Ascending aorta (tissue), 2 donors: ENCODE data around the gene CORIN. TPM values are rescaled to one million over a fixed set of nuclear protein-coding genes. Genes with fewer than 3 reads are reported as not detected.

ENCODE experiments used
- DNase-seq, 2 donors: peaks; one replicate each; pipeline ENCODE4 v3.0.0-alpha.2; 2019; ENCODE audit warnings: low spot score in 2 of 2
- H3K27ac ChIP-seq, 2 donors: fragments of 200-600 bp; sonication (generic); one replicate each; pipeline ENCODE4 v1.5.1; 2016 to 2017; ENCODE audit warnings: mild to moderate bottlenecking in 1 of 2
- H3K27me3 ChIP-seq: fragments of 200-600 bp; sonication (generic); one replicate; pipeline ENCODE4 v1.5.1; 2017
- H3K36me3 ChIP-seq, 2 donors: fragments of 200-600 bp; sonication (generic); one replicate each; pipeline ENCODE4 v1.5.1; 2016
- H3K4me1 ChIP-seq, 2 donors: fragments of 200-600 bp; sonication (generic); one replicate each; pipeline ENCODE4 v1.5.1; 2016 to 2017; ENCODE audit warnings: mild to moderate bottlenecking in 1 of 2
- H3K4me3 ChIP-seq, 2 donors: fragments of 200-600 bp; sonication (generic); one replicate each; pipeline ENCODE4 v1.5.1; 2016 to 2017; ENCODE audit warnings: mild to moderate bottlenecking in 1 of 2
- H3K9me3 ChIP-seq, 2 donors: fragments of 200-600 bp; sonication (generic); one replicate each; pipeline ENCODE4 v1.5.1; 2016
- intact Hi-C: fragments of 100-400 bp; cut with DNase I; formaldehyde crosslinking; loops from one replicate; pipeline ENCODE4 v1.15.1; 2023
- total RNA-seq: library from RNA; depleted of rRNA; stranded (reverse); fragments of >200 nt; gene quantifications from one replicate; pipeline ENCODE4 v1.1.0, GENCODE V29; 2016
- TF ChIP-seq, protein P1 (sequence below), 3 experiments: fragments of 200-600 bp in 2 of 3; fragments of 450-650 bp in 1 of 3; sonication (generic) in 2 of 3; IDR thresholded peaks; one replicate each; pipeline ENCODE4 v1.5.1; 2016 to 2019; ENCODE audit warnings: antibody characterized with exemption in 3 of 3, mild to moderate bottlenecking in 1 of 3, moderate library complexity in 1 of 3

Gene CORIN
- not detected for total RNA-seq

GRCh38 chr4:47837908-47838294, at the start of gene CORIN:
TSS of gene CORIN (minus strand) at chr4:47838067. CDS start at chr4:47837949, 118 bp downstream.
- H3K36me3 ChIP-seq = no peaks in the 10 kb centered on the region
- H3K4me3 ChIP-seq = peak within 1 kb of the TSS; percentile 62 to 69
- peaks cover 5 to 11% of the 10 kb centered on the region in 2 donors for H3K4me1 ChIP-seq
- TF ChIP-seq, protein P1, sequence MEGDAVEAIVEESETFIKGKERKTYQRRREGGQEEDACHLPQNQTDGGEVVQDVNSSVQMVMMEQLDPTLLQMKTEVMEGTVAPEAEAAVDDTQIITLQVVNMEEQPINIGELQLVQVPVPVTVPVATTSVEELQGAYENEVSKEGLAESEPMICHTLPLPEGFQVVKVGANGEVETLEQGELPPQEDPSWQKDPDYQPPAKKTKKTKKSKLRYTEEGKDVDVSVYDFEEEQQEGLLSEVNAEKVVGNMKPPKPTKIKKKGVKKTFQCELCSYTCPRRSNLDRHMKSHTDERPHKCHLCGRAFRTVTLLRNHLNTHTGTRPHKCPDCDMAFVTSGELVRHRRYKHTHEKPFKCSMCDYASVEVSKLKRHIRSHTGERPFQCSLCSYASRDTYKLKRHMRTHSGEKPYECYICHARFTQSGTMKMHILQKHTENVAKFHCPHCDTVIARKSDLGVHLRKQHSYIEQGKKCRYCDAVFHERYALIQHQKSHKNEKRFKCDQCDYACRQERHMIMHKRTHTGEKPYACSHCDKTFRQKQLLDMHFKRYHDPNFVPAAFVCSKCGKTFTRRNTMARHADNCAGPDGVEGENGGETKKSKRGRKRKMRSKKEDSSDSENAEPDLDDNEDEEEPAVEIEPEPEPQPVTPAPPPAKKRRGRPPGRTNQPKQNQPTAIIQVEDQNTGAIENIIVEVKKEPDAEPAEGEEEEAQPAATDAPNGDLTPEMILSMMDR (IDR thresholded peaks at IDR 0.05) = no peak
- H3K27ac ChIP-seq = peak within 1 kb of the TSS in 1 of 2 donors; percentile 8
- no peak for DNase-seq
- H3K9me3 ChIP-seq = no peaks in the 10 kb centered on the region
- H3K27me3 ChIP-seq = no peaks in the 10 kb centered on the region
- intact Hi-C loops = loop anchor here (2.0 to 5.0 kb wide), 2 partner anchors 141 to 169 kb away; no protein-coding TSS in a partner anchor

DNA sequence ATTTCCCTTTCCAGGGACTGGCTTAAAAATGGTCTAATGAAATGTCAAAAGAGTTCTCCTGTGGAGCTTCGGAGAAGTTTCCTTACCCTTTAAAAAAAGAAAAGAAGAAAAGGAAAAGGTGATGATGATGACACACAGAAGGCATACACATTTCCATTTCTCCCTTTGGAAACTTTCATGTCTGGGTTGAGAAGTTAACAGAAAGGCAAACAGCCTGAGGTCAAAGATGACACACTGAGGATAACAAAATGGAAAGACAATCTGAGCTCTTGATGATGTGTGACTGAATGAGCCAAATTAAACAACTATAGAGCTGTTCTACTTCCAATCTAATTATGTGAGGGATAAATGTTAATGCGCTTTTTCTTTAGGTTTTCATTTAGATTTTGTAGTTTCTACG, 44.4 kb upstream of the CORIN start:
- Histone ChIP-seq H3K36me3 (peaks cover 36 to 58% of the 10 kb centered on the region in 2 donors), H3K9me3 (no peaks in the 10 kb centered on the region), H3K27me3 (no peaks in the 10 kb centered on the region), H3K27ac (no peak overlapping the region), H3K4me3 (no peak overlapping the region), H3K4me1 (no peaks in the 10 kb centered on the region)
- DNase-seq = no peak
- intact Hi-C loops = no loop called here
- TF ChIP-seq, protein P1 (IDR thresholded peaks at IDR 0.05) = no peak

DNA sequence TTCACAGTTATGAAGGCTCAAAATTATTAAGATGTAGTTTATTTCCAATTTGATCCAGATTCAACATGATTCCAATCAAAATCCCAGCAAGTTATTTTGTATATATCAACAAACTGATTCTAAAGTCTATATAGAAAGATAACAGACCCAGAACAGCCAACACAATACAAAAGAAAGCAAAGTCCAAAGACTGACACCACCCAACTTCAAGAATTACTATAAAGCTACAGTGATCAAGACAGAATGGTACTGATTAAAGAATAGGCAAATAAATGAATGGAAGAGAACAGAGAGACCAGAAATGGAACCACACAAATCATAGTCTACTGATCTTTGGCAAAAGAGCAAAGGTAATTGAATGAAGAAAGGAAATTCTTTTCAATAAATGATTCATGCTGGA, 41.6 kb upstream of the CORIN start:
- H3K36me3 ChIP-seq = peaks cover 32 to 64% of the 10 kb centered on the region in 2 donors
- TF ChIP-seq, protein P1 (IDR thresholded peaks at IDR 0.05) = no peak
- intact Hi-C loops = no loop called here

GRCh38 chr4:47876784-47877546, 39.1 kb upstream of the CORIN start:
- intact Hi-C loops = no loop called here
- TF ChIP-seq, protein P1 (IDR thresholded peaks at IDR 0.05) = no peak
- H3K9me3 ChIP-seq = peaks cover 0 to 4% of the 10 kb centered on the region in 2 donors
- no peak overlapping the region for H3K27ac ChIP-seq
- no peaks in the 10 kb centered on the region for H3K4me1 ChIP-seq
- no peaks in the 10 kb centered on the region for H3K27me3 ChIP-seq
- H3K36me3 ChIP-seq = peaks cover 33 to 65% of the 10 kb centered on the region in 2 donors
- no peak overlapping the region for H3K4me3 ChIP-seq
- no peak for DNase-seq

More for the DNA sequence above, 41.6 kb upstream of the CORIN start:
- Histone ChIP-seq H3K27me3 (no peaks in the 10 kb centered on the region), H3K4me3 (no peak overlapping the region), H3K27ac (no peak overlapping the region), H3K4me1 (no peaks in the 10 kb centered on the region), H3K9me3 (no peaks in the 10 kb centered on the region)
- DNase-seq = no peak

DNA sequence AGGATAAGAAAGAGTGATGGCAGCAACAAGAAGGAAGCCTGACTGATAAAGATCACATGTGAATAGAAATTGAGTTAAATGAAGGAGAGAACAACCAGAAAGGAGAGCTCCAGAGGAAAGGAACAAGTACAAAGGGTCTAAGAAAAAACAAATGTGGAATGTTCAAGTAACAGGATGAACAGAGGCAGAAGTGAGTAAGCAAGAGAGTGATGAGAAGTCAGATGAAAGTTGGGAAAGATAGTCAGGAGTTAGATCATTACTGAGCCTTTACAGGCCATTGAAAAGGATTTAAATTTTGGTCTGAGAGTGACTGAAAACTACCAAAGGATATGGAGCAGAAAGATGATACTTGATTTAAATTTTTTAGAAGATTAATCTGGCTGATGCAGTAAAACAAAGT, 38.4 kb upstream of the CORIN start:
- Histone ChIP-seq H3K36me3 (peaks cover 32 to 69% of the 10 kb centered on the region in 2 donors), H3K27me3 (no peaks in the 10 kb centered on the region), H3K27ac (no peak overlapping the region), H3K4me1 (no peaks in the 10 kb centered on the region), H3K4me3 (no peak overlapping the region), H3K9me3 (peaks cover 0 to 4% of the 10 kb centered on the region in 2 donors)
- intact Hi-C loops = no loop called here
- TF ChIP-seq, protein P1 (IDR thresholded peaks at IDR 0.05) = no peak
- DNase-seq = no peak
